ENCODE results near the gene NUP93. TPM values are rescaled to one million over a fixed set of nuclear protein-coding genes. Genes with fewer than 3 reads are reported as not detected.

The NUP93 gene
- total RNA-seq, 2 experiments from 2014 or later: 45.6 to 47.2 TPM

DNA sequence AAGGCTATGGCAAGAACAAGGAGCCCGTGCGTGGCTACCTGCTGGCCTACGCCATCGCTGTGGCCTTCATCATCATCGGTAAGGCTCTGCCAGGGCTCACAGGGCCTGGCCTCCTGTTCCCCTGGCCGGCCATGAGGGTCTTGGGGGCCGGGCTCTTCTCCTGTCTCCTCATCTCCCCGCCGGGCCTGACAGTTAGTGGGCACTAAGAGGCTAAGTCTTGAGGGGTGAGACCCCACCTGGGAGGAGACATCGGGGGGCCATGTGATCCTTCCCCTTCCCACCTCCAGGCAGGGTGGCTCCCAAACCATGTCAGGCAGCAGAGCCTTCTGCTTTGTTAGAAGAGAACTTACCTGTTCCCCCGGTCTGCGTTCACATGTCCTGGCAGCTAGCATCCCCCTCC, 150.2 kb downstream of the NUP93 start:
- no peak for DNase-seq
- ChIA-PET POLR2A (no interaction called here), CTCF (no interaction called here)
- no peak overlapping the region for H3K4me3 Mint-ChIP-seq
- Histone ChIP-seq H3K9me3 (ENCODE audit: control insufficient read depth in 1 of 2, insufficient read depth in 1 of 2, low read length in 2 of 2) (no peaks in the 10 kb centered on the region), H3K27me3 (ENCODE audit: control insufficient read depth in 1 of 2, insufficient read depth in 2 of 2, low read length in 2 of 2) (no peaks in the 10 kb centered on the region), H3K4me1 (ENCODE audit: insufficient read depth, low read length) (no peaks in the 10 kb centered on the region), H3K27ac (ENCODE audit: low read depth in 1 of 2, low read length in 2 of 2) (no peak overlapping the region), H3K4me3 (ENCODE audit: low read length) (no peak overlapping the region), H3K36me3 (ENCODE audit: insufficient read depth, low read length) (no peaks in the 10 kb centered on the region)
- no peaks in the 10 kb centered on the region for H3K36me3 Mint-ChIP-seq (ENCODE audit: low read depth)
- TF ChIP-seq, protein P1, sequence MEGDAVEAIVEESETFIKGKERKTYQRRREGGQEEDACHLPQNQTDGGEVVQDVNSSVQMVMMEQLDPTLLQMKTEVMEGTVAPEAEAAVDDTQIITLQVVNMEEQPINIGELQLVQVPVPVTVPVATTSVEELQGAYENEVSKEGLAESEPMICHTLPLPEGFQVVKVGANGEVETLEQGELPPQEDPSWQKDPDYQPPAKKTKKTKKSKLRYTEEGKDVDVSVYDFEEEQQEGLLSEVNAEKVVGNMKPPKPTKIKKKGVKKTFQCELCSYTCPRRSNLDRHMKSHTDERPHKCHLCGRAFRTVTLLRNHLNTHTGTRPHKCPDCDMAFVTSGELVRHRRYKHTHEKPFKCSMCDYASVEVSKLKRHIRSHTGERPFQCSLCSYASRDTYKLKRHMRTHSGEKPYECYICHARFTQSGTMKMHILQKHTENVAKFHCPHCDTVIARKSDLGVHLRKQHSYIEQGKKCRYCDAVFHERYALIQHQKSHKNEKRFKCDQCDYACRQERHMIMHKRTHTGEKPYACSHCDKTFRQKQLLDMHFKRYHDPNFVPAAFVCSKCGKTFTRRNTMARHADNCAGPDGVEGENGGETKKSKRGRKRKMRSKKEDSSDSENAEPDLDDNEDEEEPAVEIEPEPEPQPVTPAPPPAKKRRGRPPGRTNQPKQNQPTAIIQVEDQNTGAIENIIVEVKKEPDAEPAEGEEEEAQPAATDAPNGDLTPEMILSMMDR (IDR thresholded peaks at IDR 0.05): no peak
- H3K27ac Mint-ChIP-seq: no peak overlapping the region
- no peak for ATAC-seq (ENCODE audit: poor library complexity)
- no peaks in the 10 kb centered on the region for H3K27me3 Mint-ChIP-seq
- intact Hi-C loops (cut with DNase I, micrococcal nuclease): no loop called here
- no peaks in the 10 kb centered on the region for H3K4me1 Mint-ChIP-seq (ENCODE audit: low read depth)
- H3K9me3 Mint-ChIP-seq: no peaks in the 10 kb centered on the region

DNA sequence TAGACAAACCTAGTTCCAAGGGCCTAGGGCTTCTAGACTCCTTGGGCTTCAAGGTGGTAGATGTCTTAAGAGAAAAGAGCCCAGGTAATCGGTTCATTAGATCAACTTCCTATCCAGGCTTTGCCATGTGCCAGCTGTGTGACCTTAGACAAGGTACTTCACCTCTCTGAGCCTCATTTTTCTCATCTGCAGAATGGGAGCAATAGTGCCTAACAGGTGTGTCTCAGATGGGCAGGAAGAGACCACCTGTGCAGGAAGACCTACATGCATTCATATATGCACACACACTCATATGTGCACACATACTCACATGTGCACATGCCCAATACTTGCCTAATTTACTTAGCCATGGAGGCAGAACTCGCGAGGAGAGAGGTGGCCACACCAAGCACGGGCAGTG, 150.8 kb downstream of the NUP93 start:
- H3K9me3 Mint-ChIP-seq: no peaks in the 10 kb centered on the region
- H3K27me3 Mint-ChIP-seq: no peaks in the 10 kb centered on the region
- Histone ChIP-seq H3K27me3 (ENCODE audit: control insufficient read depth in 1 of 2, insufficient read depth in 2 of 2, low read length in 2 of 2) (no peaks in the 10 kb centered on the region), H3K4me3 (ENCODE audit: low read length) (no peak overlapping the region), H3K27ac (ENCODE audit: low read depth in 1 of 2, low read length in 2 of 2) (no peak overlapping the region), H3K9me3 (ENCODE audit: control insufficient read depth in 1 of 2, insufficient read depth in 1 of 2, low read length in 2 of 2) (no peaks in the 10 kb centered on the region), H3K36me3 (ENCODE audit: insufficient read depth, low read length) (no peaks in the 10 kb centered on the region), H3K4me1 (ENCODE audit: insufficient read depth, low read length) (no peaks in the 10 kb centered on the region)
- H3K4me3 Mint-ChIP-seq: no peak overlapping the region
- intact Hi-C loops (cut with DNase I, micrococcal nuclease): no loop called here
- ATAC-seq (ENCODE audit: poor library complexity): no peak
- H3K4me1 Mint-ChIP-seq (ENCODE audit: low read depth): no peaks in the 10 kb centered on the region
- no peak for DNase-seq
- H3K27ac Mint-ChIP-seq: no peak overlapping the region
- POLR2A ChIA-PET: no interaction called here
- TF ChIP-seq, protein P1 (IDR thresholded peaks at IDR 0.05): no peak
- CTCF ChIA-PET: interaction anchor here (0.5 kb wide), 1 partner anchor 40 kb away, joined by 3 read pairs; no protein-coding TSS in a partner anchor
- no peaks in the 10 kb centered on the region for H3K36me3 Mint-ChIP-seq (ENCODE audit: low read depth)

DNA sequence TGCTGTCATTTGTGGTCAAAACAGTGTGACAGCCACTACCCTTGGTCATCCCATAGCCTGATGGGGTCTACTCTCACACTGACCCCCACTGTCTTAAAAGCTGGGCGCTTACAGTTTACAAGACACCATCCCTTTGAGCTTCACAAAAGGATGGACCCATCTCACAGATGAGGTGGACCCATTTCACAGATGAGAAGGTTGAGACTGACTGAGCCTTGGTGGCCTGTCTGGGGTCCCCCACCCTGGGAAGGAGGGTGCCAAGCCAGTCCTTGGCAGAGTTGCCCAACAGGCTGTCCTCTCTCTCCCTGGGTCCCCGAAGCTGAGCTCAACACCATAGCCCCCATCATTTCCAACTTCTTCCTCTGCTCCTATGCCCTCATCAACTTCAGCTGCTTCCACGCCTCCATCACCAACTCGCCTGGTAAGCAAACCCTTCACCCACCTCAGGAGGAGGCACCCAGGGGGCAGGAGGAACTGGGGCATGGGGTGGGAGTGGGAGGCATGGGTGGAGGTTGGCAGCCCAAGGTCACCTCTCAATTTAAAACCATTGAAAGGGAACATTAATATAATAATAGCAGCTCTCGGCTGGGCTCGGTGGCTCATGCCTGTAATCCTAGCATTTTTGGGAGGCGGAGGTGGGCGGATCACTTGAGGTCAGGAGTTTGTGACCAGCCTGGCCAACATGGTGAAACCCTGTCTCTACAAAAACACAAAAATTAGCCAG, 152.3 kb downstream of the NUP93 start:
- no peak overlapping the region for H3K27ac ChIP-seq (ENCODE audit: low read depth in 1 of 2, low read length in 2 of 2)
- H3K4me1 ChIP-seq (ENCODE audit: insufficient read depth, low read length): no peaks in the 10 kb centered on the region
- Mint-ChIP-seq H3K27me3 (no peaks in the 10 kb centered on the region), H3K4me1 (ENCODE audit: low read depth) (no peaks in the 10 kb centered on the region), H3K36me3 (ENCODE audit: low read depth) (no peaks in the 10 kb centered on the region), H3K9me3 (no peaks in the 10 kb centered on the region), H3K4me3 (no peak overlapping the region), H3K27ac (no peak overlapping the region)
- DNase-seq (no peak), ATAC-seq (ENCODE audit: poor library complexity) (no peak)
- H3K27me3 ChIP-seq (ENCODE audit: control insufficient read depth in 1 of 2, insufficient read depth in 2 of 2, low read length in 2 of 2): no peaks in the 10 kb centered on the region
- intact Hi-C loops (cut with DNase I, micrococcal nuclease): no loop called here
- no peaks in the 10 kb centered on the region for H3K36me3 ChIP-seq (ENCODE audit: insufficient read depth, low read length)
- POLR2A ChIA-PET: no interaction called here
- H3K9me3 ChIP-seq (ENCODE audit: control insufficient read depth in 1 of 2, insufficient read depth in 1 of 2, low read length in 2 of 2): no peaks in the 10 kb centered on the region
- no peak overlapping the region for H3K4me3 ChIP-seq (ENCODE audit: low read length)
- CTCF ChIA-PET: interaction anchor here (0.7 kb wide), 1 partner anchor 531 kb away, joined by 3 read pairs; no protein-coding TSS in a partner anchor
- TF ChIP-seq, protein P1 (IDR thresholded peaks at IDR 0.05): no peak

All from CD4-positive, alpha-beta T cell (primary cell).